T-helper 2 cell treated with Interferon-gamma antibody and Interleukin-4, amounts not matched to agents 5 μg/mL and 100 μg/mL, for 36 hours (primary cell): ENCODE results near the gene FMO1.
"Not testable (repeated sequence)": the region's sequence is repeated elsewhere in the genome, so short reads cannot be mapped to it uniquely, and the experiment has no call there.

ENCODE experiments used
- DNase-seq: peaks from one replicate; pipeline ENCODE4 v3.0.0; 2021; ENCODE audit warnings: low spot score
- H3K27ac Mint-ChIP-seq: one replicate; pipeline ENCODE4 v1.8.0; 2021; ENCODE audit warnings: mild to moderate bottlenecking, mixed read lengths
- H3K27me3 Mint-ChIP-seq: one replicate; pipeline ENCODE4 v1.8.0; 2021; ENCODE audit warnings: low read depth, mixed read lengths
- H3K36me3 Mint-ChIP-seq: one replicate; pipeline ENCODE4 v1.8.0; 2021; ENCODE audit warnings: low read depth, mixed read lengths
- H3K4me1 Mint-ChIP-seq: one replicate; pipeline ENCODE4 v1.8.0; 2021; ENCODE audit warnings: low read depth, mixed read lengths
- H3K4me3 Mint-ChIP-seq: one replicate; pipeline ENCODE4 v1.8.0; 2022; ENCODE audit warnings: mild to moderate bottlenecking, moderate library complexity, mixed read lengths
- H3K9me3 Mint-ChIP-seq: one replicate; pipeline ENCODE4 v1.8.0; 2021; ENCODE audit warnings: mixed read lengths

FMO1 gene

DNA sequence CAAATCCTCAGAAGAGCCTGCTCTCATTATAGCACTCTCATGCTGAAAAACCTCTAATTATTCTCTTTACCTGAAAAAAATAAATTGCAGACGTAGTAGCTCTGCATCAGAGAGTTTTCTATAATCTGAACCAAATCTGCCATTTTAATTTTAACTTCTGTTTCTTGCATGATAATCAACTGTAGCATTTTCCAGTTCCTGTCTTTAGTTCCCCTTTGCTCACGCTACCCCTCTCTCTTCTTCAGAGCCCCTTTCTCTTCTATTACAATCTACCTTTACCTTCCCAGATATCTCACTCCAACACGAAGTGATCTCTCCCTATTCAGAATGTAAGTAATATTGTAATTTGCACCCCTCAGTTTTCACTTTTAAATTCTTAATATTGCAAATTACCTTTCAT is 31.4 kb downstream of the FMO1 start:
- no peaks in the 10 kb centered on the region for H3K9me3 Mint-ChIP-seq
- H3K4me1 Mint-ChIP-seq: no peaks in the 10 kb centered on the region
- peaks cover 22% of the 10 kb centered on the region for H3K27me3 Mint-ChIP-seq
- H3K36me3 Mint-ChIP-seq: no peaks in the 10 kb centered on the region
- no peak overlapping the region for H3K27ac Mint-ChIP-seq
- DNase-seq: no peak
- H3K4me3 Mint-ChIP-seq: no peak overlapping the region

DNA sequence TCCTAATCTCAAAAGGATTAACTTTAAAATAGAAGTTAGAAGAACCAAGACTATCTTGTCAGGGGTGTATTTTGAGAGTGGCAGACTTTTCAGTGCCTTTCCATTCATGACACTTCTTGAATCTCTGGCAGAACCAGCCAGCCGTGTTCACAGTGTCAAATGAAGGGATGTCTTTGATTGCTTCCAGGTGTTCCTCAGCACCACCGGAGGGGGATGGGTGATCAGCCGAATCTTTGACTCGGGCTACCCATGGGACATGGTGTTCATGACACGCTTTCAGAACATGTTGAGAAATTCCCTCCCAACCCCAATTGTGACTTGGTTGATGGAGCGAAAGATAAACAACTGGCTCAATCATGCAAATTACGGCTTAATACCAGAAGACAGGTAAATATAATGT is 32.3 kb downstream of the FMO1 start:
- H3K4me3 Mint-ChIP-seq: no peak overlapping the region
- H3K27me3 Mint-ChIP-seq: peaks cover 24% of the 10 kb centered on the region
- H3K36me3 Mint-ChIP-seq: no peaks in the 10 kb centered on the region
- H3K27ac Mint-ChIP-seq: no peak overlapping the region
- H3K9me3 Mint-ChIP-seq: no peaks in the 10 kb centered on the region
- no peaks in the 10 kb centered on the region for H3K4me1 Mint-ChIP-seq
- DNase-seq: no peak

DNA sequence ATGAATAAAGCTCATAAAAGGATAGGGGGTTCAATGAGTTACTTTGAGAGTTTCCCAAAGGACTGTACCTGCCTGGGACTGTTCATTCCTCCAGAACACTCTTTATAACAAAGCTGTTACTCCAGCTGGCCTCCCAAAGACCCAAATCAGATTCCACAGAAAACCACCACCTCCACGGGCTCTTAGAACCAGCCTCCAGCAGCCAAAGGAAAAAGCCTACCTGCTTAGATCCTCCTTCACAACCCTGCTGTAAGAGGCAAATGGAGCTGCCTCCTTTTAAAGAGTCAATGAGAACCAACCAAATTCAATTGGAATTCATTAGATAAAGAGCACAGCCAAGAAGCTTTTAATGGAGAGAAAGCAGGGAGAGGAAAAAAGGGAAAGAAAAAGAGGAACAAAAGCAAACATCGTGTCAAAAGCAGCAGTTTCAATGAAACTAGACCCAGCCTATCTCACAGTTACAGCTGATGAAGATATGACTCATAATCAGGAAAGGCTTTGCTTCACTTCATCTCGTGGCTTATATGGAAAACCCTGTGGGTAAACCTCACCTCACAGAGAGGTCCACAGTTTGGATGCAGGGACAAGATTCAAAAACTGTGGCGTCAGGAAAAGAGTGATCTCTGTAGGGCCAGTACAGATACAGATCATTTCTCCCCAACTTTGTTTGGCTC is 37.9 kb downstream of the FMO1 start:
- no peaks in the 10 kb centered on the region for H3K9me3 Mint-ChIP-seq
- no peak overlapping the region for H3K4me3 Mint-ChIP-seq
- no peaks in the 10 kb centered on the region for H3K36me3 Mint-ChIP-seq
- no peak overlapping the region for H3K27ac Mint-ChIP-seq
- no peak for DNase-seq
- H3K27me3 Mint-ChIP-seq: peaks cover 23% of the 10 kb centered on the region
- peaks cover 1% of the 10 kb centered on the region for H3K4me1 Mint-ChIP-seq

DNA sequence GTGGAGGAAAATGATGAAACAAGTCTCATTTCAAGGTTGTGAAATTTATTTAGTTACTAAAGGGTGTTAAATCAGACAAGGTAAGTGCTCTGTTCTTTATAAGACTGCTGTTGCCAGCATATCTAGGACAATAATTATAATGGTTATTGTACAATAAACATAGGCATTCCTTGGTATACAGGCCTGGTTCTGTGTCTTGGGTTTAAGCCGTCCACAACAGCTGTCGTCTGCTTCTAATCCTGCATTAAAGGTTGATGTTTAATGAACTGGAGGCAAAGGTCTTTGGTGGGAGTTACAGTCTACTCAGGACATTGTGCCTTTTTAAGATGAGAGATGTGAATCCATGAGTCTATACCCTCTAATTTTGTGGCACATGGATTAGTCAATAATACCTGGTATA is 42.3 kb downstream of the FMO1 start:
- DNase-seq: no peak
- Mint-ChIP-seq H3K4me3 (no peak overlapping the region), H3K36me3 (no peaks in the 10 kb centered on the region), H3K9me3 (no peaks in the 10 kb centered on the region), H3K27me3 (peaks cover 18% of the 10 kb centered on the region), H3K27ac (no peak overlapping the region), H3K4me1 (peaks cover 1% of the 10 kb centered on the region)

DNA sequence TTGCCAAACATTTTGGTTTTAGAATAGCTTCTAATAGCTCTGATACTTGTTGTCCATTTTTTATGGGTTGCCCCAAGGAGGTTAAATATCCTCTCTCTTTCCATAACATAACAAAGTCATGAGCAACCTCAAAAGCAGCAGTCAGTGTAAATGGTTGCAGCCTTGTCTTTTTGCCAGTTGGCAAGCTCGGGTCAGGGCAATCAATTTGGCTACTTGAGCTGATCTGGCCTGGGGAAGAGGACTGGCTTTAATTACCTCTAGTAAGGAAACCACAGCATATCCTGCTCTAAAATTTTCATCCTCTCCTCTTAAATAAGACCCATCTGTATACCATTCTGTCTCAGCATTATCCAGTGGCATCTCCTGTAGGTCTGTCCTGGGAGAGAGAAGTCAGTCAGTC is 44.5 kb downstream of the FMO1 start:
- DNase-seq: no peak
- no peaks in the 10 kb centered on the region for H3K36me3 Mint-ChIP-seq
- no peak overlapping the region for H3K27ac Mint-ChIP-seq
- no peaks in the 10 kb centered on the region for H3K9me3 Mint-ChIP-seq
- no peaks in the 10 kb centered on the region for H3K4me1 Mint-ChIP-seq
- H3K27me3 Mint-ChIP-seq: peaks cover 5% of the 10 kb centered on the region
- H3K4me3 Mint-ChIP-seq: no peak overlapping the region

DNA sequence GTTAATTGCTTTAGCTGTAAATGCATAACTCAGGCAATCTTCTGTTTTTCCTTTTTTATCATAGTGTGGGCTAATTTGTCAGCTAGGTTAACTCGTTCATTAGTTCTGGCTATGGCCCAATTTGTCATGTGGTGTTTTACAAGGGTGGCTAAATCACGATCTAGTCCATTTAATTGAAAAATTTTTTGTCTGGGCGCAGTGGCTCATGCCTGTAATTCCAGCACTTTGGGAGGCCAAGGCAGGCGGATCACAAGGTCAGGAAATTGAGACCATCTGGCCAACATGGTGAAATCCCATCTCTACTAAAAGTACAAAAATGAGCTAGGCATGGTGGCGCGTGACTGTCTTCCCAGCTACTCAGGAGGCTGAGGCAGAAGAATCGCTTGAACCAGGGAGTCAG is 47.1 kb downstream of the FMO1 start:
- H3K9me3 Mint-ChIP-seq, H3K36me3 Mint-ChIP-seq, H3K4me1 Mint-ChIP-seq, DNase-seq, H3K27ac Mint-ChIP-seq, H3K4me3 Mint-ChIP-seq: not testable (repeated sequence)
- H3K27me3 Mint-ChIP-seq: peaks cover 12% of the 10 kb centered on the region

DNA sequence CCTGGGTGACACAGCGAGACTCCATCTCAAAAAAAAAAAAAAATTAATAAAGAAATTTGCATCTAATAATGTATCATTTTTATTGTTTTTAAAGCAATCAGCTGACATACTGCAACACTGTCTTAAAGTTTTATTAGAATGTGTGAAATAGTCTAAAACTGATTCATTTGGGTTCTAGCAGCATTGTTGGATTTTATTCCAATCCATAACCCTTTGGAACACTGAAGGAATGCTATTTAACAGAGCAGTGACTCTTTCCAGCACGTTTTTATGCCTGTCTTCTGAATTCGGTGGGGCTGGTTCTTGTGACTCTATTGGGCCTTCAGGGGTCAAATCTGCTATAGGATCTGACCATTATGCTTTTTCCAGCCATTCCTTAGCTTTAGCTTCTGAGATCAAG is 47.5 kb downstream of the FMO1 start:
- Mint-ChIP-seq H3K36me3 (no peaks in the 10 kb centered on the region), H3K4me3 (no peak overlapping the region), H3K27me3 (peaks cover 12% of the 10 kb centered on the region), H3K9me3 (peaks cover 11% of the 10 kb centered on the region), H3K27ac (no peak overlapping the region), H3K4me1 (no peaks in the 10 kb centered on the region)
- no peak for DNase-seq

DNA sequence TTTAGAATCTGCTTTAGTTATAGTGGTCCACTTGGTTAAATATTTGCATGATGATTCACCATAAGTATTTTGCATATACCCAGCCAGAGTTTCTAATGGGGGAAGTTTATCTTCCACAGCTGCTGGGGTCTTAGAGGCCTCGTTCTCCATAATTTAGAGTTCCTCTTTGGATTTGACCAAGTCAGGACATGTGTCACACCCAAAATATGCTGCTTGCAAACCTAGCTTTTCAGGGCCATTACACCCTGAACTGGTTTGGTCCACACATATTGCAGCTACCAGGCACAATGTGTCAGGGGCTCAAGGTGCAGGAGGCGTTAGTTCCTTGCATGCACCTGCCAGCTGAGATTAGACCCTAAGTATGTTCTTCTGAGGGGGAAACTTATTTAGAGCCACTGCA is 48.6 kb downstream of the FMO1 start:
- Mint-ChIP-seq H3K36me3 (no peaks in the 10 kb centered on the region), H3K27ac (no peak overlapping the region), H3K4me1 (no peaks in the 10 kb centered on the region), H3K9me3 (peaks cover 21% of the 10 kb centered on the region), H3K4me3 (no peak overlapping the region), H3K27me3 (peaks cover 12% of the 10 kb centered on the region)
- DNase-seq: no peak

DNA sequence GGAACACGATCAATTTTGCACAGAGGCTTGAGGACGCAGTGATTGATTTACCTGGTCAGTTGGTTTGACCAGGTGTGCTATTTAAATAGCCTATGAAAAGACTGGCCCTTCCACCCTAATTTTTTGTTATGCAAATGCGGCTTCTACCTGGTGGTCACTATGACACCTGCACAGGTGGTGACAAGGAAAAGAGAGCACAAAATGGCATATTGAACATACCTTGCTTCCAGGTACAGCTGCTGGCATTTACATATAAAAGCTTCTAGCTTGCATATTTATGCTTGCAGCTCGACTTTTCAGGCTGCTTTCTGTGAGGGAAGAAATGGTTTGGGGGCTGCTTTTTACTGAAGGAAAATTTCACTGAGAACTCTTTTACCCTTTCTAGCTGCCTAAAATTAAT is 50.4 kb downstream of the FMO1 start:
- Mint-ChIP-seq H3K27ac (no peak overlapping the region), H3K27me3 (peaks cover 14% of the 10 kb centered on the region), H3K9me3 (peaks cover 24% of the 10 kb centered on the region), H3K36me3 (no peaks in the 10 kb centered on the region), H3K4me1 (no peaks in the 10 kb centered on the region), H3K4me3 (no peak overlapping the region)
- DNase-seq: no peak

DNA sequence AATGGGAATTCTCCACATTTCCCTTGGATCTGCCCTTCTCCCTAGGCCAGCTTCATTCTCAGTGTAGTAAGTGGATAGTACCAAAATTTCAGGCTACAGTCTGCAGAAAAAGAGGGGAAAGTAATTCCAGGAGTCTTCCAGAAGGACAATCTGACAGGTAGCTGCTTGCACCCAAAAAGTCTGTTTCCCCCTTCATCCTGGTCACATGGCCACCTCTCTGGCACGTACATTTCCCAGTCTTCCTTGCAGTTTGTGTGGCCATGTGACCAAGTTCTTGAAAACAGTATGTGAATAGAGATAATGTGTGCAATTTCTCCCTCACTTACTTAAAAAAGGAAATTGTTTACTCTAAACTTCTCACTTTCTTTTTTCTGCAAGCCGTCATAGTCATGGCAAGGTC is 51.0 kb downstream of the FMO1 start:
- Mint-ChIP-seq H3K36me3 (no peaks in the 10 kb centered on the region), H3K9me3 (peaks cover 24% of the 10 kb centered on the region), H3K27me3 (peaks cover 11% of the 10 kb centered on the region), H3K4me1 (no peaks in the 10 kb centered on the region), H3K27ac (no peak overlapping the region), H3K4me3 (no peak overlapping the region)
- DNase-seq: no peak

DNA sequence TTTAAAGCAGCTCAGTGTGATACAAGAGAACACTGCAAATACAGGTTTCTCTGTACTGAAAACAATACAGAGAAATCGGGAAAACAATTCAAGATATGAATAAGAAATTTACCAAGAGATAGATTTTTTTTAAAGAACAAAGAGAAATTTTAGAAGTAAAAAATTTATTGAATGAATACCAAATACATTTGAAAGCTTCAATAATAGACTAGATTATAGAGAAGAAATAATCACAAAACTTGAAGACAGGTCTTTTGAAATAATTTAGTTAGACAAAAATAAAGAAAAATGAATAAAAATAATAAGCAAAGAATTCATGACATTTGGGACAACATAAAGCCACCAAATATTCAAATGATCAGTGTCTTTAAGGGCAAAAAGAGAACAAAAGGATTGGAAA is 52.1 kb downstream of the FMO1 start:
- peaks cover 10% of the 10 kb centered on the region for H3K27me3 Mint-ChIP-seq
- H3K9me3 Mint-ChIP-seq: peaks cover 24% of the 10 kb centered on the region
- H3K36me3 Mint-ChIP-seq: no peaks in the 10 kb centered on the region
- no peaks in the 10 kb centered on the region for H3K4me1 Mint-ChIP-seq
- no peak overlapping the region for H3K4me3 Mint-ChIP-seq
- no peak for DNase-seq
- H3K27ac Mint-ChIP-seq: no peak overlapping the region

DNA sequence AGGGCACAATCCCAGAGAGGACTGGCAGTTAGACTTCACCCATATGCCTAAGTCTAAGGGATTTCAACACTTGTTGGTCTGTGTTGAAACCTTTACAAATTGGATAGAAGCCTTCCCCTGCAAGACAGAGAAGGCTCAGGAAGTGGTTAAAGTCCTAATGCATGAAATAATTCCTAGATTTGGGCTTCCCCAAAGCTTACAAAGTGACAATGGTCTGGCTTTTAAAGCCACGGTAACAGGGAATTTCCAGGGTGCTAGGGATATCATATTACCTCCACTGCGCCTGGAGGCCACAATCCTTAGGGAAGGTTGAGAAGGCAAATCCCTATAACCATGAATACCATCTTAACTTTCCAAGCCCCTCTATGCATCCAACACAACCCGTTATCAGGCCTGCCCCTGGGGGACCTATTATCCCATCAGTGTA is 62.4 kb downstream of the FMO1 start:
- Mint-ChIP-seq H3K9me3 (no peaks in the 10 kb centered on the region), H3K36me3 (no peaks in the 10 kb centered on the region), H3K4me1 (peaks cover 12% of the 10 kb centered on the region), H3K4me3 (no peak overlapping the region), H3K27me3 (no peaks in the 10 kb centered on the region), H3K27ac (no peak overlapping the region)
- DNase-seq: no peak

DNA sequence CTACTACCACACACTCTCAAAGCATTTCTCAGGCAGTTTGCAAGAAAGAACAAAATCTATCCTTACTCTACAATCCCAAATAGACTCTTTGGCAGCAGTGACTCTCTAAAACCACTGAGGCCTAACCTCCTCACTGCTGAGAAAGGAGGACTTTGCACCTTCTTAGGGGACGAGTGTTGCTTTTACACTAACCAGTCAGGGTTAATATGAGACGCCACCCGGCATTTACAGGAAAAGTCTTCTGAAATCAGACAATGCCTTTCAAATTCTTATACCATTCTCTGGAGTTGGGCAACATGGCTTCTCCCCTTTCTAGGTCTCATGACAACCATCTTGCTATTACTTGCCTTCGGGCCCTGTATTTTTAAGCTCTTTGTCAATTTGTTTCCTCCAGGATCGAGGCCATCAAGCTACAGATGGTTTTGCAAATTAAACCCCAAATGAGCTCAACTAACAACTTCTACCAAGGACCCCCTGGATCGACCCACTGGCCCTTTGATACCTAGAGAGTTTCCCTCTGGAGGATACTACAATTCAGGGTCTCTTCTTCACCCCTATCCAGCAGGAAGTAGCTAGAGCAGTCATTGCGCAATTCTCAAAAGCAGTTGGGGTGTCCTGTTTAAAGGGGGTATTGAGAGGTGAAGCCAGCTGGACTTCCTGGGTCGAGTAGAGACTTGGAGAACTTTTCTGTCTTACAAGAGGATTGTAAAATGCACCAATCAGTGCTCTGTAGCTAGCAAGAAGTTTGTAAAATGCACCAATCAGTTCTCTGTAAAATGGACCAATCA is 63.7 kb downstream of the FMO1 start:
- H3K27me3 Mint-ChIP-seq: no peaks in the 10 kb centered on the region
- no peak for DNase-seq
- no peaks in the 10 kb centered on the region for H3K9me3 Mint-ChIP-seq
- no peak overlapping the region for H3K27ac Mint-ChIP-seq
- H3K4me3 Mint-ChIP-seq: no peak overlapping the region
- H3K36me3 Mint-ChIP-seq: no peaks in the 10 kb centered on the region
- H3K4me1 Mint-ChIP-seq: peaks cover 14% of the 10 kb centered on the region

DNA sequence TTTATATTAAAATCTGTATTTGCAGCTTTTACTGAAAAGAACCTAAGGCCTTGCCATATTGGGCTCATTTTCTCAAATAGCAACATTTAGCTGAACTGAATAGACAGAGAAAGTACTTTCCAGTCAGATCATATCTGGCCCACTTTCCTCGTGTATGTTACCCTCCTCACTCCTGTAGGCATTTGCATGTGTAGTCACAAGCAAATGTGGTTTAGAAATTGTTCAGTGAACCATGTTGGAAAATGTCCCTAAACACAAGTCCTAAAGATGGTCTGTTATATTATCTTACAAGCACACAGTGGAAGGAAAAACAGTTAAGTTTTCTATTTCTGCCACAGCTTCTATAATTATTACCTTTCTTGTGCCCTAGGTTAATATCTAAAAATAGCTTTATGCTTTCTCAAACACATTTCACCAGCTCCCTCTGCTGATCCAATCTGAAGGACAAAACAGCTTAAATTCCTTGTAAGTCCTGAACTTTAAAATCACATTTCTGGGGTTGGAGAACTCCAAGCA is 65.1 kb downstream of the FMO1 start:
- Mint-ChIP-seq H3K27ac (peak overlapping the region; percentile 83), H3K36me3 (no peaks in the 10 kb centered on the region), H3K9me3 (no peaks in the 10 kb centered on the region), H3K4me1 (peaks cover 14% of the 10 kb centered on the region), H3K27me3 (no peaks in the 10 kb centered on the region), H3K4me3 (peak overlapping the region; percentile 86)
- no peak for DNase-seq
